ENCODE results near the gene TBX4.

TBX4 gene

GRCh38 chr17:61411261-61412142 lies 40.7 kb upstream of the TBX4 start:
- peak overlapping the region; percentile 56 for H2AFZ ChIP-seq (ENCODE audit: low read depth, low read length, severe bottlenecking)
- peak overlapping the region; percentile 56 for H3K4me2 ChIP-seq (ENCODE audit: low read depth, low read length, poor library complexity, severe bottlenecking)
- TF ChIP-seq EZH2phosphoT487 (conservative IDR thresholded peaks at IDR 0.05; ENCODE audit: low read length) = no peak
- no peak for TF ChIP-seq CTCF (IDR thresholded peaks at IDR 0.05; ENCODE audit: insufficient read depth, low read length, poor library complexity, severe bottlenecking)
- no peaks in the 10 kb centered on the region for H3K27me3 ChIP-seq (ENCODE audit: low read length)
- H3K36me3 ChIP-seq (ENCODE audit: low read length) = no peaks in the 10 kb centered on the region
- H3K9me2 ChIP-seq (replicated peaks; ENCODE audit: insufficient read depth, low read length) = no peaks in the 10 kb centered on the region
- no peaks in the 10 kb centered on the region for H3F3A ChIP-seq (ENCODE audit: insufficient read depth)
- no peaks in the 10 kb centered on the region for H3K79me2 ChIP-seq (ENCODE audit: insufficient read depth, low read length)
- H3K9ac ChIP-seq (ENCODE audit: low read length) = peak overlapping the region; percentile 40
- H3K4me3 ChIP-seq (ENCODE audit: insufficient read depth, low read length, poor library complexity, severe bottlenecking) = peak overlapping the region; percentile 24
- no peaks in the 10 kb centered on the region for H3K9me3 ChIP-seq (ENCODE audit: insufficient read depth, low read length)
- no peak overlapping the region for H3K27ac ChIP-seq (ENCODE audit: low read depth, low read length)
- H4K20me1 ChIP-seq (ENCODE audit: low read depth, low read length) = no peaks in the 10 kb centered on the region

- Histone ChIP-seq H3K9ac (ENCODE audit: low read length) (peak overlapping the region; percentile 40), H3F3A (ENCODE audit: insufficient read depth) (no peaks in the 10 kb centered on the region), H3K27me3 (ENCODE audit: low read length) (no peaks in the 10 kb centered on the region), H3K27ac (ENCODE audit: low read depth, low read length) (no peak overlapping the region), H2AFZ (ENCODE audit: low read depth, low read length, severe bottlenecking) (peak overlapping the region; percentile 56), H3K4me2 (ENCODE audit: low read depth, low read length, poor library complexity, severe bottlenecking) (peak overlapping the region; percentile 56), H3K9me2 (replicated peaks; ENCODE audit: insufficient read depth, low read length) (no peaks in the 10 kb centered on the region), H4K20me1 (ENCODE audit: low read depth, low read length) (no peaks in the 10 kb centered on the region), H3K36me3 (ENCODE audit: low read length) (no peaks in the 10 kb centered on the region), H3K79me2 (ENCODE audit: insufficient read depth, low read length) (no peaks in the 10 kb centered on the region), H3K4me3 (ENCODE audit: insufficient read depth, low read length, poor library complexity, severe bottlenecking) (peak overlapping the region; percentile 24), H3K9me3 (ENCODE audit: insufficient read depth, low read length) (no peaks in the 10 kb centered on the region)
- TF ChIP-seq EZH2phosphoT487 (conservative IDR thresholded peaks at IDR 0.05; ENCODE audit: low read length) (no peak; the same call in 1 of the 2 replicates), CTCF (IDR thresholded peaks at IDR 0.05; ENCODE audit: insufficient read depth, low read length, poor library complexity, severe bottlenecking) (peak; percentile 85)
Observed at GRCh38 chr17:61412143-61412859, 39.9 kb upstream of the TBX4 start.

GRCh38 chr17:61412860-61413660 lies 39.2 kb upstream of the TBX4 start:
- no peak overlapping the region for H3K9ac ChIP-seq (ENCODE audit: low read length)
- no peak overlapping the region for H2AFZ ChIP-seq (ENCODE audit: low read depth, low read length, severe bottlenecking)
- H3K9me3 ChIP-seq (ENCODE audit: insufficient read depth, low read length) = no peaks in the 10 kb centered on the region
- H3K79me2 ChIP-seq (ENCODE audit: insufficient read depth, low read length) = no peaks in the 10 kb centered on the region
- H3K4me2 ChIP-seq (ENCODE audit: low read depth, low read length, poor library complexity, severe bottlenecking) = no peak overlapping the region
- no peaks in the 10 kb centered on the region for H3K9me2 ChIP-seq (replicated peaks; ENCODE audit: insufficient read depth, low read length)
- no peaks in the 10 kb centered on the region for H3K27me3 ChIP-seq (ENCODE audit: low read length)
- H3K4me3 ChIP-seq (ENCODE audit: insufficient read depth, low read length, poor library complexity, severe bottlenecking) = no peak overlapping the region
- no peak for TF ChIP-seq EZH2phosphoT487 (conservative IDR thresholded peaks at IDR 0.05; ENCODE audit: low read length)
- no peak for TF ChIP-seq CTCF (IDR thresholded peaks at IDR 0.05; ENCODE audit: insufficient read depth, low read length, poor library complexity, severe bottlenecking)
- no peaks in the 10 kb centered on the region for H3F3A ChIP-seq (ENCODE audit: insufficient read depth)
- H3K36me3 ChIP-seq (ENCODE audit: low read length) = no peaks in the 10 kb centered on the region
- no peak overlapping the region for H3K27ac ChIP-seq (ENCODE audit: low read depth, low read length)
- no peaks in the 10 kb centered on the region for H4K20me1 ChIP-seq (ENCODE audit: low read depth, low read length)
